G401 (cell line): ENCODE data around the gene TTC16. TPM values are rescaled to one million over a fixed set of nuclear protein-coding genes. Genes with fewer than 3 reads are reported as not detected.

ENCODE experiments used
- DNase-seq: peaks from one replicate; pipeline ENCODE4 v3.0.0-alpha.2; 2015; ENCODE audit warnings: low spot score
- in situ Hi-C: cut with HindIII; loops from 2 replicates; pipeline ENCODE4 v1.10.0; 2016; ENCODE audit warnings: low sequenced_read_pairs, mixed read lengths
- total RNA-seq: library from RNA; depleted of rRNA; stranded (reverse); fragments of >200 nt; shearing (Covaris generic); gene quantifications from 2 replicates; pipeline ENCODE4 v1.2.3, GENCODE V29; 2014

TTC16 gene
- total RNA-seq, 1 experiment from 2014 or later: not detected

DNA sequence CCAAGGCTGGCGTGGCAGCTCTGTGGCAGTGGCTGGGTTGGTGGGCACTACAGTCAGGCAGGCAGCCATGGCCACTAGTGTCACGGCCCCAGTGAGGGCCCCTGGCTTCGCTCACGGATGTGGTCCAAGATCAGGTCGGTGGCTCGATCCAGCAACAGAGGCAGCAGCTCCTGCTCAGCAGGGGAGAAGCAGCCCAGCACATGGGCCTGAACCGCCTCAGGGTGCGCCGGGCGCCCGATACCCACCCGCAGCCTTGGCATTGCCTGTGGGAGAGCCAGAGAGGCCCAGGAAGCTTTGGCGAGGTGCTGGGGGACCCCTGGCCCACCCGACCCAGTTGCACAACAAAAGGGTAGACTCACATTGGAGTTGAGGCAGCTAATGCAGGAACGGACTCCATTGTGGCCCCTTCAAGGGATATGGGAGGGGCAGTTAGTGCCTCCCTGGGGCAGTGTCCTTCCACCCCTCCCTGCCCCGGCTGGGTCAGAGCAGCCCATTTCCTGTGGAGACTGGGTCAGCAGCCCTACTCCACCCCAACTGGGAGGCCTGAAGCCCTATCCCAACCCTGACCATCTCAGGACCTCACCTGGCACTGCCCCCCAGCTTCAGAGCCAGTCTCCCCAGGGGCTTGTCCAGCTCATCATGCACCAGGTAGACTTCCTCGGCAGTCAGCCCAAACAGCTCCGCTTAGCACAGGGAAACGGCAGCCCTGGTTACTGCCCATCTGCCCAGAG, 1.7 kb upstream of the TTC16 start:
- no peak for DNase-seq
- in situ Hi-C loops: no loop called here

DNA sequence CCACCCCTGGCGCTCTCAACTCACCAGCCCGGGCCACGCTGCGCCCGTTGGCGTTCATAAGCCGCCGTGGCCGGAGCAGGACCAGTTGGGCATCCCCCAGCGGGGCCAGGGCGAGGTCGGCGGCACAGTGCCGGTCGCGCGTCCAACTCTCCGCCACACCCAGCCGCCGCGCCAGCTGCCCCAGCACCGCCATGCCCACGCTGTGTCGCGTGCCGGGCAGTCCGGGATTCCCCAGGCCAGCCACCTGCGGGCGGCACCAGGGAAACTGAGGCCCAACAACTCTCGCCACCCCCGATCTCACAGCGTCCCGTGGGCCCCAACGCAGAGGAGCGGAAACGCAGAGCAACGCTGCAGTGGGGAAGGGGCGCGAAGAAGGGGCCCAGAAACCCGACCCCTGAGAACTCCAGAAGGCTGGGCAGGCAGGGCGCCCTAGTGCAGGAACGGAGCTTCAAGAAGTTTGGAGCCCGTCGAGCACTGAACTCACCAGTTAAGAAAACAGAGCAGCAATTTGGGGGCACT, 869 bp upstream of the TTC16 start:
- DNase-seq: no peak
- in situ Hi-C loops: no loop called here

DNA sequence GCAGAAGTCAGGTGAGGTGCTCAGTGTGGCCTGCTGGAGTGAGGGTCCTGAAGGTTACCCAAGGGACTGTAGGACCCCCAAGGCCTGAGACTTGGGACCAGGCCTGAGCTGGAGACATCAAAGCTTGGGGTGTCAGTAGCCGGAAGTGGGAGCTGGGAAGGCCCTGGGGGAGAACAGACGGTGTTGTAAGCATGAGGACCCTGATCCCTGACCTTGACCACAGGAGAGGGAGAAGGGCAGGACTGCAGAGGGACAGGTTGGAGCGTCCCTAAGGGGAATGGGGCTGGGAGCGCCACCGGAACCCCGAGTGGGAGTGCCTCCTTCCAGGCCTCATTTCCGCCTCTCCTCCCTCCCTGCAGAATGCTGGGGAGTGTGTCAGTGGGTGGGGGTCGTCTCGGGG, 533 bp downstream of the TTC16 start:
- in situ Hi-C loops: no loop called here
- DNase-seq: no peak

DNA sequence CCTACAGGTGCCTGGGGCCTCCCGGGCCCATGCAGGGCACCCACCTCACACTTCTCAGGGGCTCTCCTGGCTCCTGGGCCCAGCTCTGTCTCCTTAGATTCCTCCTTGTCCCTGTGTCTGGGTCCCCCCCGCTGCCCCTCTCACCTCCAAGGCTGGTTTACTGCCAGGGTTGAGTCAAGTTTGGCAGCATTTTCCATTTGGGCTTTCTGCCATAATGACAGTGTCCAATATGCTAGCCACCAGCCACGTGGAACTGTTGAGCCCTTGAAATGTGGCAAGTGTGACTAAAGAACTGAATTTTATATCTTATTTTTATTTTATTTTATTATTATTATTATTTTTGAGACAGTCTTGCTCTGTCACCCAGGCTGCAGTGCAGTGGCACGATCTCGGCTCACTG, 1.9 kb downstream of the TTC16 start:
- peak; percentile 68 for DNase-seq
- in situ Hi-C loops: no loop called here

DNA sequence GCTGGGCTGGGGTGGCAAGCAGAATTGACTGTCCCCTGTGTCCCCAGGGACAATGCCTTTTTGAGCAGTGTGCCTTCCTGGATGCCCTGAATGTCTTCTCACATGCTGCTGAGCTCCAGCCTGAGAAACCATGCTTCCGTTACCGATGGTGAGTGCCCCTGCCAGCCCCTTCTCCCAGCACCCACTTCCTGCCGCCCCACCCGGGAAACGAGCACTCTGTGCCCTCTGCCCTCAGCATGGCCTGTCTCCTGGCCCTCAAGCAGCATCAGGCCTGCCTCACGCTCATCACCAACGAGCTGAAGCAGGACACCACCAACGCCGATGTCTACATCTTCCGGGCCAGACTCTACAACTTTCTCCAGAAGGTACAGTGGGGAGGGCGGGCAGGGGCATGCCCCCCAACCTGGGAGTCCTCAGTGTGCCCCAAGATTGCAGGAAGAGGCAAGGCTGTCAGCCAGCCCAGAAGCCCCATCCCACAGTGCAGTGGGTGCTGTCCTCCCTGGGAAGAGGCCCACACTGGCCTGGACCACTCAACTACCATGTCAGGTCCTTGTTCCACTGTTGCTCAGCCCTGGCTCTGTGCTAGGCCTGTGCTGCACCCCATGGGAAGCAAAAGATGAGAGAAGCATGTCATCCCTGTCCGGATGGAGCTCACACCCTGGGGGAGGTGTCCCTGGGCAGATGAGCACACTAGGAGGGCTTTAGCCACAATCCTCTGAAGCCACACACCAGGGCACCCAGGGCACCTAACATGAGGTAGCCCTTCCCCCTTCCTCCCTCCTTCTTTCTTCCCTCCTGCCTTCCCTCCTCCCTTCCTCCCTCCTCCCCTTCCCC, 4.4 kb downstream of the TTC16 start:
- in situ Hi-C loops: no loop called here
- no peak for DNase-seq

DNA sequence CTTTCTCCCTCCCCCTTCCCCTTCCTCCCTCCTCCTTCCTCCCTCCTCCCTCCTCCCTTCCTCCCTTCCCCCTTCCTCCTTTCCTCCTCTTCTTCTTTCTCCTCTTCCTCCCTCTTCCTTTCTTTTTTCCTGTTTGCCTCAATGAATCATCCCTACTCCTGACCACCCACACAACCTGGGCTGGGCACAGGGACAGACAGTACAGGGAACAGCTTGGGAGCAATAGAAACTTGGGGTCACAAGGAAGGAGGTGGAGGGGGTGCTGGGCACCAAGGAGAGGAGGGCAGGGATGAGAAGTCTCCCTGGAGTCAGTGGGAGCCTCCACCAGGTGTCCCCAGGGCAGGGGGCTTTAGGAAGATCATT, 5.0 kb downstream of the TTC16 start:
- in situ Hi-C loops: no loop called here
- DNase-seq: no peak

DNA sequence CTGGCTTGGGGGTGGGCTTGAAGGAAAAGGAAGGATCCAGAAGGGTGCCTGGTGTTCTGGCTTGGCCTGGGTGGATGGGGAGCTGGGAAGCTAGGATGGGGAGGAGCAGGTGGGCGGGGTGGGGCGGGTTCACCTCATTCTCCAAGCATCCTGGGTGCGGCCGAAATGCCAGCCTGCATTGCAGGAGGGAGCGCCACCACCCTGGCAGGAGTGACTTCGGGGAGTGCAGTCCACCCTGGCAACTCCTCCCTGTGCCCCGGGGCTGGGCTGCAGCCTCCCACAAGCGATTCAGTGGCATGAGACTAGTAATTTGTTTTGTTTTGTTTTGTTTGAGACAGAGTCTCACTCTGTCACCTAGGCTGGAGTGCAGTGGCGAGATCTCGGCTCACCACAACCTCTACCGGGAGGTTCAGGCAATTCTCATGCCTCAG, 5.5 kb downstream of the TTC16 start:
- in situ Hi-C loops: no loop called here
- DNase-seq: no peak

DNA sequence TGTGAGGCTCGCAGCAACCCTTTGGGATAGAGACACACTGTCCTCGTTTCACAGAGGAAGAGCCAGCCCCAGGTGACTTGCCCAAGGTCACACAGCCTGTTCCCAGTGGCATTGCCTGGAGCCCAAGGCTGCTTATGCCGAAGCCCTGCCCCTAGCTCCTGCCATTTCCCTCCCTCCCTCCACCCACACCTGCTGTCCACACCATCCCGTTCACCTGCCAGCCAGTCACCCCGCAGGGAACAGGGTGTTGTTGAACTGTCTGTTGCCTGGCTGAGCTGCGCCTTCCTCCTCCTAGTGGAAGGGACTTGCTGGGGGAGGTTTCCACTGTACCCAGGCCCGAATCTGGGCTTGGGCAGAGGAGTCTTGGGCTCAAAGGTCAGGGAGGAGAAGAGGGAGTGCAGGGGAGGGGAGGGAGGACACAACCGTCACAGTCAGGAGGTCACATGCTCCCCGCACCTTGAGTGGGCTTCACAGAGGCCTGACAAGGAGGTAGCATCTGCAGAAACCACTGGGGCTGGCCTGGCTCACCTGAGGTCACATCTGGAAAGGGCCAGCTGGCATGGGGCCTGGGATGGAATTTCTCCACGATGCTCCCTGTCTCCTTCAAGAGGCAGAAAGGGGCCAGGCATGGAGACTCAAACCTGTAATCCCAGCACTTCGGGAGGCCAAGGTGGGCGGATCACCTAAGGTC, 6.3 kb downstream of the TTC16 start:
- in situ Hi-C loops: no loop called here
- no peak for DNase-seq

DNA sequence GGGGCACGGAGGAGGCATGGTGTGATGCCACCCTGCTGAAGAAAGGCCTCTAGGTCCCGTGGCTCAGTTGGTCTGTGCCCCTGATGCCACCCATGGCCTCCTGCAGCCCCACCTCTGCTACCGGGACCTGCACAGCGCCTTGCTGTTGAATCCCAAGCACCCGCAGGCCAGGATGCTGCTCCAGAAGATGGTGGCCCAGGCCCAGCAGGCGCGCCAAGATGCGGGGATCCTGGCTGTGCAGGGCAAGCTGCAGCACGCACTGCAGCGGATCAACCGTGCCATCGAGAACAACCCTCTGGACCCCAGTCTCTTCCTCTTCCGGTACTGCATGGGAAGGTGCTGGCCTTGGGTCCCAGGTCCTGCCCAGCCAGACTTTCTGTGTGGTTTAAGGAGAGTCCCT, 7.1 kb downstream of the TTC16 start:
- in situ Hi-C loops: no loop called here
- no peak for DNase-seq

DNA sequence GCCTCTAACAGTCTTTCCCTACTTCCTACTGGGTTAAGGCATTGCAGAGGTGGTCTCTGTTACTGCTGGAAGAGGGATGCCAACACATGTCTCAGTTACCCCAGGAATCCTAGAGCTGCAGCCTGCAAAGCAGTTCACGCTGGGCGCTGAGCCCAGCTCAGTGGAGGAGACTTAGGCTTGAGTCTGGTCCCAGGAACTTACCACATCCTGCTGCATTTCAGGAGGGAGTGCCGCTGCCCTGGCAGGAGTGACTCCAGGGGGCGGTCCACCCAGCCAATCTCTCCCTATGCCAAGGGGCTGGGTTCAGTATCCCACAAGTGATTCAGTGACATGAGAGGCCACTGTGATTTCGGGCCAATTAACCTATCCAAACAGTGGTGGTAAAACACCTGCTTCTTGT, 7.6 kb downstream of the TTC16 start:
- in situ Hi-C loops: no loop called here
- no peak for DNase-seq

DNA sequence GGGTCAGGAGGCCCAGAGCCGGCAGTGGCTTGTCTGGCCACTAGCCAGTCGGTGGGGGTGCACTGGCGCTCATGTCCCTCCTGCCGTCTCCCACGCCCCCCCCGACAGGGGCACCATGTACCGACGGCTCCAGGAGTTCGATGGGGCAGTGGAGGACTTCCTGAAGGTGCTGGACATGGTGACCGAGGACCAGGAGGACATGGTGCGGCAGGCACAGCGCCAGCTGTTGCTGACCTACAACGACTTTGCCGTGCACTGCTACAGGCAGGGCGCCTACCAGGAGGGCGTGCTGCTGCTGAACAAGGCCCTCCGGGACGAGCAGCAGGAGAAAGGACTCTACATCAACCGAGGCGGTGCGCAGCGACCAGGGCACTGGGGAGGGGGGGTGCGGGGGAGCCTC, 8.1 kb downstream of the TTC16 start:
- DNase-seq: no peak
- in situ Hi-C loops: no loop called here

DNA sequence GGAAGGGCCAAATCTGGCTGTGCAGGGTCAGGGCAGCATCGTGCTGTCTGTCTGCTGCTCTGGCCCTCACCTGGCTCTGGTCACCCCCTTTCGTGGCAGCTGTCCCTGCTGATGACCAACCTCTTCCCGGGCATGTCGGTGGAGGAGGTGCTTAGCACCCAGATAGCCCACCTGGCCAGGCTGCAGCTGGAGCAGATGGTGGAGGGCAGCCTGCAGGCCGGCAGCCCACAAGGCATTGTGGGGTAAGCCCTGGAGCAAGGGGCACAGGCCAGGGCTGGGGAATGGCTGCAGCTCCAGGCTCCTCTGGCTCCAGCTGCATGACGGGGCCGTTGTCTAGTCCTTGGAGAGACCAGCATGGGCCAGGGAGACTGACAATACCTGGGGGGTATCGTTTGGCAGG, 11.0 kb downstream of the TTC16 start:
- in situ Hi-C loops: no loop called here
- DNase-seq: no peak

DNA sequence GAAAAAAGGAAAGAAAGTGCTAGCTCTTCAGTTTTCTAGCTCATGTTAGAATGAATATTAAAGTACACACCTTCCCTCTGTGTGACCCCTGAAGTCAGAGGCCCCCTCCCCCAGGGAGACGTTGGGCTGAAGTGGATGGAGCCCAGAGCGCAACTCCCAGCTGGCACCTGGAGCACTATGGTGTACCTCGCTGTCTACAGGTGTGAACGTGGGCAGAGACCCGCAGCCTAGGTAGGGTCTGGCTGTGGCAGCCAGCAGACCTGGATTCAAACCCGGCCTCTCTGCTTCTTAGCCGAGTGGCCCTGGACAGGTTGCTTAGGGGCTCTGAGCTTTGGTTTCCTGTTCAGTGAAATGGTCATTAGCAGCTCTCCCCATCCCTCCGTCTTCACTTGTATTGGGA, 12.9 kb downstream of the TTC16 start:
- in situ Hi-C loops: no loop called here
- DNase-seq: no peak

DNA sequence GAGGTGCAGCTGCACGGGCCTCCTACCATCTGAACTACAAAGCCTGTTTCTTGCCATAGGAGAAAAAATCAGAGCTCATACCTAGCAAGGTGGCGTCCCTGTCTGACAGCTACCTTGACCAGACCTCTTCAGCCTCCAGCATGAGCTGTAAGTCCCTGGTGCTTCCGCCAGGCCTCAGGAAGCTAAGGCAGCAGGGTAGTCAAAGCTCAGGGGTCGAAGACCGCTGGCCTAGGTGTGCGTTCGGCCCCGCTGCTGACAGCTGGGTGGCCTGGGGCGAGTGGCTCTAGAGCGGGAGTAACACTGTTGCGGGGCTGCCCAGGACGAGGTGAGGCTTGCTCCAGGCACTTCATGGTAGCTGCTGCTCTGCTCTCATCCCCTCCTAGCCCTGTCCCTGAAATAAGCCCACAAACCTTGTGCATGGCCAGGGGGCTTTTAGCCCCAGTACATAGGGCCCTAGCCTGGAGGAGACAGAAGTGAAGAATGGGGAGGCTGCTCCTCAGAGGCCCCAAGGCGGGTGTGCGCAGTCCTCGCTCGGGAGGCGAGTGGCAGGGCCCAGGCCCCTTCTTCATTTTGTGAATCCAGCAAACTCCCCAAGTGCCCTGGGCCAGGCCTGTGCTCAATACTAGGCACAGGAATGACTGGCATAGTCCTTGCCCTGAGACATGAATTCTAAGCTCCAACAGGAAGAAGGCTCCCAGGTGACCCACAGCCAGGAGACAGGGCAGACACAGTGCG, 13.8 kb downstream of the TTC16 start:
- in situ Hi-C loops: no loop called here

DNA sequence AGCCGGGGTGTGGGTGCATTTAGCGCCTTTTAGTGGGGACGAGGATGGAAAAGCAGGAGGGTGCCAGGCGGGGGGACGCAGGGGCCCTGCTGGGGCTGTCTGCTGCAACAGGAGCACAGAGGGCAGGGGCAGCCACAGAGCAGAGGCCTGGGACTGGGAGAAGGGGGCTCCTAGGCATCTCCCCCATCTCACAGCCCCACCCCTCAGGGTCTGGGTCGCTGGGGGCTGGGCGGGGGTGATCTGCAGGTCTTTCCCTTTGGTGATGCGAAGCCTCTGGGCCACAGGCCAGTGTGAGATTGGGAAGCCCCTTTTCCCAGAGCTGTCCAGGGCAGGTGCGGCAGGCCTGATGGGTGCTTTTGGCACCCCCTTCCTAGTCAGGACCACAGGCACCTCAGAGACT, 14.4 kb downstream of the TTC16 start:
- no peak for DNase-seq

More for the DNA sequence above, 13.8 kb downstream of the TTC16 start:
- no peak for DNase-seq

DNA sequence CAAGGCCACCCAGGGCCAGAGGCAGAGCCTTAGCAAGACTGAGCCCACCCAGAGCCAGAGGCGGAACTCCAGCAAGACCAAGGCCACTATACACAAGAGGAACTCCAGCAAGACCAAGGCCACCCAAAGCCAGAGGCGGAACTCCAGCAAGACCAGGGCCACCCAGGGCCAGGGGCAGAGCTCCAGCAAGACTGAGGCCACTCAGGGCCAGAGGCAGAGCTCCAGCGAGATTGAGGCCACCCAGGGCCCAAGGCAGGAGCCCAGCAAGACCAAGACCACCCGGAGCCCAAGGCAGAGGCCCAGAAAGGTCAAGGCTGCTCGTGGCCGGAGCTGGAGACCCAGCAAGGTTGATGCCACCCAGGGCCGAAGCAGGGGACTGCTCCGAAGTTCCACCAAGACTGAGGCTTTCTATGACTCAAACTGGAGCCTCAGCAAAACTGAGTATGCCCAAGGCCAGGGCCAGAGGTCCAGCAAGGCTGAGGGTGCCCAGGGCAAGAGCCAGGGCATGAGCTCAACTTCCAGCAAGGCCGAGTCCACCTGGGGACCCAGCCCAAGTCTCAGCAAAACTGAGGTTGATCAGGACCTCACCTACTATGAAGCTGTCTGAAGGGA, 15.0 kb downstream of the TTC16 start:
- no peak for DNase-seq
- in situ Hi-C loops: no loop called here

More for the DNA sequence above, 14.4 kb downstream of the TTC16 start:
- in situ Hi-C loops: no loop called here

DNA sequence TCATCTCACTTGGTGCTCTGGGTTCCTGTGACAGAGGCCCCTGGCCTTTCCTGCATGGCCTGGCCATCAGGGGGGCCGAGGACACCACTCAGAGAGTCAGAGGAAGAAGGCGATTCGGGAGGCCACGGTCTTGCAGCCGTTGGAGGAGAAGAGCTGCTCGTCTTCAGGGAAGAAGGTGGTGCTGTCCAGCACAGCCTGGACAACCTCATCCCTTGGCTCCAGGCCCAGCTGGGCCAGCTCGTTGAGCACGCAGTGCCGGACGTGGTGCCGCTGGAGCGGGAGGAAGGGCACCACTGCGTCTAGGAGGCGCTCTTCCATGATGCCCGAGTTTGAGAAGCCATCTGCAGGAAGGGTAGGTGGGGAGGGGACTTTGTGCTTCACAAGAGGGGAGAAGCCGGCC, 16.1 kb downstream of the TTC16 start:
- in situ Hi-C loops: no loop called here
- peak; percentile 43 for DNase-seq

DNA sequence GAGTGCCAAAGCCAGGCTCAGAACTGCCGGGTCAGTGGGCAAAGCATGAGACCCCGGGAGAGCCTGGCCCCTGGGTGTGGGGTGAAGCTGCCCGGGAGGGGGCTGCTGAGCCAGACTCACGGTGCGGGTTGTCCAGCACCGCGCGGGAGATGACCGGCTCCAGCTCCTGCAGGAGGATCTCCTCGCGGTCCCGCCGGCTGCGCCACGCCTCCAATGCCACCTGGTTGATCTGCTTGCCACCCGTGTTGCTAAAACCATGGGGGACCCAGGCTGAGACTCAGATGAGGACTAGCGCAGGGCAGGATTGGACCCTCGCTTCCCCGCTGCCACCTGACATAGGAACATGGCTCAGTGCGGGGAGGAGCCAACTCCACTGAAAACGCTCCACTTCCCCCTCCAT, 16.6 kb downstream of the TTC16 start:
- in situ Hi-C loops: no loop called here
- DNase-seq: no peak

DNA sequence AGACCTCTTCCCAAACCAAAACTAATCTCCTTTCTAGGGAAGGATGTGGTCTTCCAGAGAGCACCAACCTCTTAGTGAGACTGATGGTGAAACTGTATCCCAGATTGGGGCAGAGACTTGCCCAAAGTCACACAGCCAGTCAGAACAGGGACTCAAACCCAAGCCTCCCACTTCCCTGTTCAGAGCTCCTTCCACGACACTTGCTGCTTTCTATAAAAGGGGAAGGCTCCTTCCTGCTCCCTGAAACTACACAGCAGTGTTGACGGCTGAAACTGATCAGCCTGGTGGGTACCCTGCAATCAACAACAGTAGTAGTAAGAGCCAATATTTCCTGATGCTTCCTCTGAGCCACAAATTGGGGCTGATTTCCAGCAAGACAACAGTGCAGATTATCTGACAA, 17.7 kb downstream of the TTC16 start:
- in situ Hi-C loops: no loop called here
- DNase-seq: no peak
